Activated T-helper 9 cell treated with anti-CD3 and anti-CD28 coated beads, Interleukin-2, amount 50 U/mL, for 16 hours (primary cell): ENCODE data around the gene SV2B.

Source experiments
- DNase-seq: peaks from one replicate; pipeline ENCODE4 v3.0.0-alpha.2; 2020; ENCODE audit warnings: low read depth

Gene SV2B

DNA sequence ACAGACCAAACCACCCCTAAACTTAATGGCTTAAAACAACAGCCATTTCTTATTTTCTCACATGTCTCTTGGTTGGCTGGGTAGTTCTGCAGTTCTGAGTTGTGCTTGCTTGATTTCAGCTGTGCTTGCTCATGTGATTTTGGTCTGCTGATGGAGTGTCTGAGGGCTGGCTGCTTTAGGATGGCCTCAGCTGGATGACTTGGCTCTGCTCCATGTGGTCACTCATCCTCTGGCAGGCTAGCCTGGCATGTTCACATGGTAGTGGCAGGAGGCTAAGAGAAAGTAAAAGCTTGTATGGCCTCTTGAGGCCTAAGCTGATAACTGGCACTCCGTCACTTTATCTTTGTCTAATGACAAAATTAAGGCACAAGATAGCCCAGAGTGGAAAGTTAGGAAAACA lies 4.1 kb downstream of the SV2B start:
- DNase-seq = no peak

DNA sequence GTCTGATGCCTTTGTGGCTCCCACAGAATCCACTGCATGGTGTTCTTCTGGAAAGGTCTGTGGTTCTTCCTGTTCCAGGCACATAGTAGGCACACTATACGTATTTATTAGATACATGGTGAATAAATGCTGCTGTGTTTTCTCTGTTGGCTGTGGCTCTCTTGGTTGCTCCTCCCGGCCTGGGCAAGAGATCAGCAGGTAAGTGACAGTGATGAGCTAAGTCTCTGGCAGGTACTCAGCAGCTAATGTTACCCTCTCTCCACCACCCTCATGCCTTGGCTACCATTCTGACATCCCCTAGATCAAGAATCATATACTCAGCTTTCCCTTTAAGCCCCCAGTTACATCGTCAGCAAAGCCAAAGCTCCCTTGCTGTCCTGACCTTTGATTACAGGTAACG lies 8.4 kb downstream of the SV2B start:
- no peak for DNase-seq

DNA sequence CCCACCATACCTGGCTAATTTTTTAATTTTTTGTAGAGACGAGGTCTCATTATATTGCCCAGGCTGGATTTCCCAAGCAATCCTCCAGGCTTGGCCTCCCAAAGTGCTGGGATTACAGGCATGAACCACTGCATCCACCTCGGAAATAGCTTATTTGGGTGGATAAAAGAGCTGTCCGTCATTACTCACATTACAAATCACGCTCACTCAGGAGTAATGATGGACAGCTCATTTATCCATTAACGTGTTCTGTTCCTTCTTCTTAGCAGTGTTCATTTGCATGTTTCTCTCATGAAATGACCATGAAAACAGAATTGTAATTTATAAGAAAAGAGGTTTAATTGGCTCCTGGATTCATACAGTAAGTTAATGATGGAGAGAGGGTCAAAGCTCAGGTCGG lies 9.8 kb downstream of the SV2B start:
- DNase-seq = no peak

DNA sequence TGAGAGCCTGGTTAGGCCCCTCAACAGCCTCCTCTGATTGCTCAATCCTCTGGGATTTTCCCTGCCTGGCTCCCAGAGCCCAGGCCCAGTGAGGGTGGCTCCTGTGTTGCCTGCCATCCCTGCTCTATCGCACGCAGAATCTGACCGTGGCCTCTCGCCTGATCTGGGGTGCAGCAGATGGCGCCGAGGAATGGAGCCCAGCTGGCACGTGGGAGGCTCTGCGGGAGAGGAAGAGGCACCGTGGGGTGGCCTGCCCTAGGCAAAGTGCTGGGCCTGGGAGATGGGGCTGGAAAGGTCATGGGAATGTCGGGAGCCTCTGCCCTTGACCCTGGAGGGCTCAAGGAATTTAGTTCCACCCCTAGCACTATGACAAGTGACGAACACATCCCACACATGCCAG lies 10.3 kb downstream of the SV2B start:
- DNase-seq = no peak

DNA sequence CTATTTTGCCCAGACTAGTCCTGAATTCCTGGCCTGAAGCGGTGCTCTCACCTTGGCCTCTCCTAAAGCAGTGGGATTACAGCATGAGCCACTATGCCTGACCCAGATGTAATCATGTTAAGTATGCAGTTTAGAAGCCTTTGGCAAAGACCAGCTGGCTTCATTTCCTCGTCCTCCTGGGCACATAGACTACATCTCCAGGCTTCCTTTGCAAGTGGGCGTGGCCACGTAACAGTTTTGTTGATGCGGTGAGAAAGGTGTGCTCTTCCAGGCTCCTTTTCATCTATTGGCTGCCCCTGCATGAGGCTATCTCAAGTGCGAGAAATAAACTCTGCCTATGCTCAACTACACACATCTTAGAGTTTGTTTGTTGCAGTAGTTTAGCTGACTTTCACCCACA lies 13.0 kb downstream of the SV2B start:
- no peak for DNase-seq

DNA sequence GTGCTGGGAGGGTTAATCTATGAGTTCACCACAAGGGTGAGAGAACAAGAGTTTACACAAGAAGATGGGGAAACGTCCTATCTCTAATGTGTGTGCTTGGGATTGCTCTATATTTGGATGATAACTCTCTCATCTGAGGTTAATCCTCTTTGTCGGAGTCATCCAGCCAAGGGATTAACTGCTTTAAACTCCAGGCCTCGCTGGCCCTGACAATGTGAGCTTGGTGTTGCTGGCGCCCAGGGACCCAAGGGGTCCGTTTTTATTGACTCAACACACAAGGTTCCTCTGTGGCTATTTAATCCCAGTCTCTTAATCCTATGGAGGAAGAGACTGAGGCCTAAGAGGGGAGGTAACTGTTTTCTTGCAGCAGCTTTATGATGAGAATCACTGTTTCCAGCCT lies 14.2 kb downstream of the SV2B start:
- no peak for DNase-seq

DNA sequence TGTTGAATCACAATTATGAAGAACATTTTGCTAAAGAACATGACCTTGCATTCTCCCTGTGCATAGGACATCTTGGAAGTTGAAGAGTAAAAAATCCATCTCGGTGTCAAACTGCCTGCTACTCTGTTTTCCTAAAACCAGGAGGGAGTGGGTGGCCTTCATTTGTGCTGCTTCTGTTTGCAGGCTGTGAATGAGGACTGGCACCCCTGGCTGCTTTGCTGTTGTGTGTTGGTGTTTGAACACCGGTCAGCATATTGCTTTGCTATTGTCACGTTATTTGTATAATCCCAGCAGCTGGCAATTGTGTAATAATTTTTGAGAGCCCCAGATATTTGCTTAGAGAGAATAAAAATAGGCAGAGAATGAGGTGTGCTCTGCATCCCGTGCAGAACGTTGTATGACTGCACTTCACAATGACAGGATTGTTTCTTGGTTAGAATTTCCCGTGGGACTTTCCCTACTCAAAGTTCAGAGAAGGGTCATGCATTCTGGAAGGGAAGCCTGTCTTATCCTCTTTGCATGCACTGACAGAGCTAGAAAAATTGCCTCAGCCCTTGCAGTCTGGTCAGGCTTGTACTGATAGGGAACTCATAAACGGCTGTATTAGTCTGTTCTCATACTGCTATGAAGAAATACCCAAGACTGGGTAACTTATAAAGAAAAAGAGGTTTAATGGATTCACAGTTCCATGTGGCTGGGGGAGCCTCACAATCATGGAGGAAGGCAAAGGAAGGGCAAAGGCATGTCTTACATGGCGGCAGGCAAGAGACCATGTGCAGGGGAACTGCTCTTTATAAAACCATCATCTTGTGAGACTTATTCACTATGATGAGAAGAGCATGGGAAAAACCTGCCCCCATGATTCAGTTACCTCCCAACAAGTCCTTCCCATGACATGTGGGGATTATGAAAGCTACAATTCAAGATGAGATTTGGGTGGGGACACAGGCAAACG lies 16.3 kb downstream of the SV2B start:
- DNase-seq = no peak

DNA sequence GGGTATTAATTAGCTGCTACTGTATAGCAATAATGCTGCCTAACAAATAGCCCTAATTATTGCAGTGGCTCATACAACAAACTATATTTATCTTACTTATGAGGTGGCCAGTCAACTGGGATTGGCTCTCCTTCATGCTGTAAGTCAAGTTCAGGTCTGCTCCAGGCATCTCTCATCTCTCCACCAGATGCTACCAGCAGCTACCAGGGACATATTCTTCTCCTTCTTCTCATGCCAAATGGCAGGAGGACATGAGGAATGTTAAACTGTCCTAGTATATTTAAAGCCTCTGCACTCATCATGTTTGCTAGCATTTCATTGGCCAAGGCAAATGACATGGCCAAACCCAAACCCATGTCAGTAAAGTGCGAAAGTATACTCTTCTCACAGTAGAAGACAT lies 17.3 kb downstream of the SV2B start:
- no peak for DNase-seq

DNA sequence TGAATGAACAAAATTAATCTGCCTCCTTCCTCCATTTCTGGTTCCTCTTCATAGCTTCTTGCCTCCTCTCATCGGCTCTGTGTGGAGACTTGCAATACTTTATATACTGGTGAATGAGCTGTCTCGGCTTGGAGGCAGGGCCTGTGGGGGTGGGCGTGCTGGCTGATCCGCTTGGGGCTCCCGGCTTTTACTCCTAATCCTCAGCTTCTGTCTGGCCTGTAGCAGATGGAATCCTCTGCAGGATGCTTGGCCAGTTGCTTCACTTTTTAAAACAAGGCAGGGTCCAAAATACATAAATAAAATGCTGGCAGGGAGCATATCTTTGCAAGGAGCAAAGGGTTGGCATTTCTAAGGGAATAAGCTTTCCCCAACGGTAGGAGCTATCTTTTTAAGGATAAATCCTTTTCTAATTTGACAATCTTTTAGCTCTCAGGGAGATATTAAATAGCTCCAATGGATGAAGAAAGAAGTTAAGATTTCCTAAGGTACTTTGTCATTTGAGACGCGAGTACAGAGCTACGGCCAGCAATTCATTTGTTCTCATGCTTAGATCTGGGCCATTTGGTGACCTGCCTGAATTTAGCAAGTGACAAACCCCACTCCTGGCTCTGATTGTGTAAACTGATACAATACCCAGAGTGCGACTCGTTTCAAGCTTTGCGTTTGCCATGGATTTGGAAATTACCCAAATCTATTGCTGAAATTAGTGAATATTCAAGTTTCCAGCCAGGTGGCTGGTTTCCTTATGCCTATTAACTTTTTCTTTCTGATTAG lies 18.9 kb downstream of the SV2B start:
- DNase-seq = no peak

DNA sequence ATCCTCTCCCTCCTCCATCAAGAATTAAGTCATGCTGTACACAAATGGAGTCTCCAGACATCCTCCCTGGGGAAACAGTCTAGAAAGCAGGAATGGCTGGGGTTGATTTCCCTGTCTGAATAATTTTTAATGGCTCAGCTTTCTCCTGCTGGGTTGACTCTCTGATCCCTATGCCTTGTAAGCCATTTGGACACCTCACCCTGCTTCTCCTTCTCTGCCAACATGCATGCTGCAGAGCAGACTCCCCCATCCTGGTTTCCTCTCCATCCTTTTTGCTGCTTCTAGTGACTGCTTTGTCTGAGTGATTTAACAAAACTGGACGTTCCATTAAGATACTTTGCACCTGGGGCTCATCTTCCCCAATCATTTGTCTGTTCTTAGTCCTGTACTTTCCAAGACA lies 22.2 kb downstream of the SV2B start:
- DNase-seq = no peak

DNA sequence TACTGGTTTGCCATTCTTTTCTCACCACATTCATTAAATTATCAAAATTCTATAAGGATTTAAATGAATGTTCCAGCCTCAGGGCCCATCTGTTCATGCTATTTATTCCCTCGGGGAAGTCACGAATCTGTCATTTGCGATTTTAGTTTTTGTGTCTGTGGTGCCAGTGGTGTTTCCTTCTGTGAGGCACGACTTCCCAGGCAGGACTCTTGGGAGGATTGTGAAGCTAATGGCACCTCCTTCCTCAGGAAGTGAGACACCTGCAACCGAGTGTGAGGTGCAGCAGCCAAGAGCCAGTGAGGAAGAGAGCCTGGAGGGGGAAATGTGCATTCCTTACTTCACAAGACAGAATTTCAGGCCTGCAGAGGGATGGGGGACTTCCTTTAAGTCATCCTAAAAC lies 24.1 kb downstream of the SV2B start:
- DNase-seq = no peak

DNA sequence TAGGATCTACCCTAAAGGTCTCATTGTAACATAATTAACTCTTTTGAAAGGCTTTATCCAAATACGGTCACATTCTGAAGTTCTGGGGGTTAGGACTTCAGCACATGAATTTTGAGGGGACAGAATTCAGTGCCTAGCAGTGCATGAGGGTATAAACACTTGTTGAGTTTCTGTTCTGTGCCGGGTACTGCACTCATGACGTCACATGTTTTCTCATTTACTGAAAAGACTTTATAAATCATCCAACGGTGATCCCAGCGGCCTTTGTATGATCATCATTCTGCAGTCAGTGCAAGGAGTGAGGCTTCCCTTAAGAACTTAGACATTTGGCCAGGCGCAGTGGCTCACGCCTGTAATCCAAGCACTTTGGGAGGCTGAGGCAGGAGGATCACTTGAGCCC lies 25.1 kb downstream of the SV2B start:
- no peak for DNase-seq

DNA sequence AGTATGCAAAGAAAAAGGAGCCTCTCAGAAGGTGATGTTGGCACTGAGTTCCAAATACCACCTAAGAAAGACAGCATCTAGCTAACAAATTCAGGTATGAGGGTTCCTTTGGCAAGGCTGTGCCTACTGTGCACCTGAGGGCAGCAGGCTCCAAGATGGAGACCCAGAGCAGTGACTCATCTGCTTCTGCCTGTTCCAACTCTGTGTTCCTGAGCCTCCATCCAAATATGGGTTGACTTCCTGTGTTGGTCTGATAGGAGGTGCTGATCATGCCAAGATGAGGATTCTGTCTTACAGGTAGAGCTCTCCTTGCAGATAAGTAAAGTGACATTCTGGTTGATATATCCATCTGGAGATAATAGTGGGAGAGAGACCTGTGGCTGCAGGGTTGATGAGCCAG lies 26.0 kb downstream of the SV2B start:
- no peak for DNase-seq

DNA sequence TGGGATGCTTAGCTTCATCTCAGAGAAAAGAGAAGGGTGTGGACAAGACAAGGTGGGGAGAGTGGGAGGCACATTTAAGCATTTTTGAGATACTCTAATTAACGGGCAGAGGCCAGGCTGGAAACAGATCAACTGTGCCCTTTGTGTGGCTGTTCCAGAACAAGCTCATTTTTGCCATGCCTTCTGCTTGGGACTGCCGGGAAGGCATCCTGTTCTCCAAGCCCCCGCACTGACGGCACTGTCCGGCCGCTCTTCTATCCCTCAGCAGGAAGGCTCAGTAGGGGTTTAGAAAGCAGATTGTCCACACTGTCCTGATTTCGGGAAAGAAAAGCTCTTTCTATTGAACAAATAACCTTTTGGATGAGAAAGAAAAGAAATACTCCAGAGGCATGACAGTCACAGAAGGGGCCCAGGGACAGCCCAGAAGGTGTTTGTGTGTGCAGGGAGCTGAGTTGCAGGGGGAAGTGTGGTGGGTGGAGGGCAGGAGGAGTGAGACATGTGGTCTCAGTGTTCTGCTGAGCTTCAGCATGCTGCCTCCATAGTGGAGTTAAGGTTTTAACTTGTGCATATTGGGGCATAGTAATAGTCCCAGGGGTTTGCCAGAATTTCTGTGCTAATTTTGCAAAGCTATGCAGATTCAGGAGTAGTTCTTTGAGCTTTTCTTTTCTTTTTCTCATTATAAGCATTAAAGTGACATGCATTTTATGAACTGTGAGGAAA lies 27.3 kb downstream of the SV2B start:
- DNase-seq = no peak

DNA sequence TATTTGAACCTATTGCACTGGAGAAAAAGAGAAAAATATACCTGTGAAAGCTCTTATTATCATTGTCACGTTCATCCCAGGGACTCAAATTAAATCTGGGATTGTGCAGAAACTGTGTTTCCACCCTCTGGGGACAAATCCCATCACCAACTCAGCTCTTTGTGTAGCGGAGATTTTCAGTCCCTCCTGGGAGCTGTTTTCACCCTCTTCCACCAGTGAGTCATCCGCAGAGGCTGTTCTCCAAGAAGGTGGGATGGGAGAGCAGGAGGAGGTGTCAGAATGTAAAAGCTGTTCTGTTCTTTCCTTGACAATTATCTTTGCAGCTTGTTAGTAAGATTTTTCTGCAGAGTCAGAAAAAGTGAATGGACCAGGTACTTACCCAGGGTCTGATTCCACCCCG lies 28.0 kb downstream of the SV2B start:
- DNase-seq = no peak

DNA sequence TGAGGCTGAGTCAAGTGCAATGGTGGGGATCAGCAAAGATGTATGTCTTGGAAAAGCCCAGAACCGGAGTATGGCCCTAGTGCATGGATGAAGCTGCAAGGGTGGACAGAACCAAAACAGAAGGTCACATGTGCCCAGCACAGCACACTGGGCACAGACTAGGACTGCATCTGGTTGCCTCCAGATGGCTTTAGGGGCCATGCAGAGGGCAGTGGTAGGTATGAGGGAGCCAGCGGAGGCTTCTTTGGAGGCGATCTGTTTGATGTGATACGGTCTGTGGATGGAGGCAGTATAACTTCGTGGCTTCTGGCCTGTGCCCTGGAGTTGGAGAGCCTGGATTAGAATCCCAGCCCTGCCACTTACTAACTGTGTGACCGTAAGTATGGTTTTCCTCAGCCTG lies 29.4 kb downstream of the SV2B start:
- no peak for DNase-seq

DNA sequence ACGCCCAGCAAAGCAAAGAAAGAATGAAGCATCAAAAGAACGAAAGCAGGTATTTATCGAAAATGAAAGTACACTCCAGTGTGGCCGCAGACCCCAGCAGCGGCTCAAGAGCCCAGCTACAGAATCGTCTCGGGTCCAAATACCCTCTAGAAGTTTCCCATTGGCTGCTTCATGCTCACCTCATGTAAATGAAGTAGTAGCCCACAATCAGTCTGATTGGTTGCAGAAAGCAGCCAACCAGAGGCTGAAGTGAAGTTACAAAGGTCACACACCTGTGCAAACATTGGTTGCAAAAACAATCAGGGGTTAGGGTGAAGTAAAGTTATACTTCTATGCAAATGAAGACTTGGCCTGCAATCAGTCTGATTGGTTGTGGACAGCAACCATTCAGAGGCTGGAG lies 32.0 kb downstream of the SV2B start:
- no peak for DNase-seq

DNA sequence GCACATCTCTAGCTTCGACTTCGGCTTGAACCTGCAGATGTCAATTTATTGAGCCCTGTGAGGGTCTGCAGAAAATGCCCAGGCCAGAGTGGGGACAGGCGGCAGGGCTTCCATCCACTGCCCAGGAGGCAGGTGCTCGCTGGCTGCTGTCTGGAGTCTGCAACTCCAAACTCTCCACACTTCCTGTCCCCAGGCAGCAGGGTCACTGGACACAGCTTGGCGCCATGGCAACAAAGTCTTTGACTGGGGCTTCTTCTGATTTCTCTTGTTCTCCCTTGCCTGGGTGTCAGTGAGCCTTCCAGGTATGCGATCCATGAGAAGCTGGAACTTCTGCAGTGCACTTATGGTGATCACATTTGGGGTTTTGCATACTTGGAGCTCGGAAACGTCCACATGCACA lies 33.5 kb downstream of the SV2B start:
- DNase-seq = no peak

DNA sequence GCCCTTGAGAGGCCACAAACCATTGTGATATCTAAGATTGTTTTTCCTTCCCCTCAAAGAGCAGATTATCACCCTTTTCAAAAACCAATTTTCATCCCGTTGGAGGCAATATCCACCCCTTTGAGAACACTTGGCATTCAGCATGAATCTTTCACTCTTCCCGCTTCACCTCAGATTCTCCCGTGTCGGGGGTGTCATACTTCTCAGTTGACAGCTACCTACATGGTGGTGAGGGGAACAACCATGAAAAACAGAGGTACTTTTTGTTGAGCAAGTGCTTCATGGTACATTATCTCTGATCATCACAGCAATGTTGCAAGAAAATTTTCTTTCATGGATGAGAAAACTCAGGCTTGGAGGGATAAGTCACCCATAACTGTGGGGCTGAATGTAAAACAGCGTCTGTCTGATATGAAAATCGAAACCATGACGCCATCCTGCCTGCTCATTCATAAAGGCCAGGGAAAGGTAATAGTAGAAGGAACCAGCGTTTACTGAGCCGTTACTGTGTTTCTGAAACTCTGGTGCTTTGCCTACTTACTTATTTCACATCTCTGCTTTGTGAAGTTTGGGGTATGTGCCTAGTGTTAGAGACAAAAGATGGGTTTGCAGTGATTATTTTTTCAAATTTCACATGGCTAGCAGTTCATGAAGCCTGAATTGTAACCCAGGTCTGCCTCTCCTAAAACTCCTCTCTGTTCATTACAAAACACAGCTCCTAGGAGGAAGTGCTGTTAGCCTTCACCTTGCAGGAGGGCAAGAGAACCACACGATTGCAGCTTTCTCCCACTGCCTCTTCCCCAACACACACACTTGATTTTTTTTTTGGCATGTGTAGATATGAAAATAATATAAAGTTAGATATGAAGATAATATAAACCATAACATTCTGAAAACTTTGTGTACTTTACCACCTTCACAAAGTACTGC lies 35.4 kb downstream of the SV2B start:
- no peak for DNase-seq

DNA sequence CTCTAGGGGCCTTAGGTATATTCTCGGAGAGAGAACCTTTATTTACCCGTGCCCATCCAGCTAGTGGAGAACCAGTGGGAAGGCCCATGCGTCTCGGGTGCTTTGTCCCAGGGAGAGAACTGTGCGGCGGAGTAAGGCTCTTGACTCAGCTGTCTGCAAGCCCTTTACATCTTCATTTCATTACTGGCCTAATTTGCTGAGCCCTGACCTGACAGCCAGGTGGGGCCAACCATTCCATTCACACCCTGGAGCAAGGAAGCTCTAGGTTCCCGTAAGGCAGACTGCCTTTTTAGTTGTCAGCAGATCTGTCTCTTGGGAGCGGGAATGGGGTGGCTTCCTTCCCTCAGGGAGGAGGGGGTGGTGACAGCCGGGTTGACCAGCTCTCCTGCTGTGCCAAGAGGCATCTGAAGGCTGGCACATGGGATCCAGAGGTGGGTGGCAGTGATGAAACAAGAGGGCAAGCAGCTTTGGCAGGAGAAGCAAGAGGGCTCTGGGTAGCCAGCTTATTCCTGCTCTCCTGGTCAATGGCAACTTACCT lies 36.4 kb downstream of the SV2B start:
- DNase-seq = no peak

DNA sequence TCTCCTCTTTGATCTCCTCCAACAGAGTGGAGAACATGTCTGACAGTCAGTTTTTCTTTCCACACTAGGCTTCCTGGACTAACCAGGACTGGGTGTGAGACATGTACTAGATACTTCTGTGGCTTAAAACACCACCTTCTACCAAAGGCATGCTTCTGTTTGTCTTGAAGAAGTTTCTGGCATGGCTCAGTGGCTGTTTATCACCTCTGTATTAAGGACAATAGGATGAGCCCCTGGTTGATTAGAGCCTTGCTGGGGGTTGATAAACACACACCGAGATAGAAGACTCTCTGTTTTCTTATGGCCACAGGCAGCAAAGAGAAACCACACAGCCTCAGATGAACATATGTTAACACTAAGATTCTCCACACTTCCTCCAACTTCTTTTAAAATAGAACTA lies 40.5 kb downstream of the SV2B start:
- DNase-seq = no peak
